Stimulated activated naive CD4-positive, alpha-beta T cell (primary cell): ENCODE measurements around the gene TRIB2.

Experiments
- DNase-seq, 6 experiments: peaks; one replicate each; lab custom pipeline; 2025; lab: John Stamatoyannopoulos, UW

TRIB2 gene

GRCh38 chr2:12742891-12743290 lies 26.2 kb downstream of the TRIB2 start:
- no peak for DNase-seq

DNA sequence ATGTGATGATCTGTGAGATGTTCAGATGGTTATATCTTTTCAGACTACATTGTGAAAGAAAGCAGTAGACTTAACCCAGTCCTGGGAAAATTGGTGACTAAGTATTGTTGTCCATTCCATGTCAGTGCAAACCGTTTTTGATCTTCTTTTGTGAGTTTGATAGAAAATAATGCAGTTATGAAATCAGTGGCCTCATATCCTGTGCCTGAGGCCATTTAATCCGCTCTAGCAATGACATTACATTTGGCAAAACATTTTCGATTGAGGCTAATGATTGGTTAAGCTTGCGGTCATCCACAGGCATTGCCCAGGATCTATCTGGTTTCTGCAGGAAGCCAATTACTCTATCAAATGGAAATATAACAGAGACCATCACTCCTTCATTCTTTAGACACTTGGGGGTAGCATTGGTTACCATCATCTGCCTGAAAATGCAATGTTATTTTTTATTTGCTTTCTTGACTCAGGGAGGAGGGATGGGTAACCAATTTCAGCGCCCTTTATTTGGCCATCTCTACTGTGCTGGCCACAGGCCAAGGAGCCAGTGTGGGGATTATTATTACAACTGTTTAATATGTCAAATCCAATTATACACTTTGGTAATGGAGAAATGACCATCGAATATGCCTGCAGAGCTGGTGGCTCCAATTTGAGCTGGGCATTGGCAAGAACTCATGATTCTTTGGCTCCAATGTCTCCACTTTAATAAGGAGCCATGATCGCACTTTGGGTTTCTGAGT lies 33.6 kb downstream of the TRIB2 start:
- DNase-seq: no peak

DNA sequence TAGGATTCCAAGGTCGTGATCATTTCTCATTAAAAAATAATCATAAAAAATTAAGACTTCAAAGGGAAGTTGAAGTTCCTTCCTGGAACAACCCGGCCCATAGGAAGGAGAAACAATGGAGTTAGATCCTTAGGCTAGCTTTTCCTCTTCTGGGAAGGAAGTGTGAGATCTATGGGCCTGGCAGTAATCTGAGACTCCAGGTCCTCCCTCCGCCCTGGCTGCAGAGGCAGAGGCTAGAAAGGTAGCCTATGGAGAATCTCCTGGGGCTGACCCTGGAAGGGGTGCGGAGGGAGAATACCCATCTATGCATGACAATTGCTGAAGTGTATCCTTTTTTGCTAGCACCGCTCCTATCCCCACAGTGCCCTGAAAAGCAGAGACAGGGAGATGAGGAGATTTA lies 37.9 kb downstream of the TRIB2 start:
- DNase-seq: no peak

- DNase-seq: no peak
These were observed 38.6 kb downstream of the TRIB2 start for GRCh38 chr2:12755384-12755783.

- DNase-seq: no peak
These were observed 42.5 kb downstream of the TRIB2 start for GRCh38 chr2:12759248-12759647.

DNA sequence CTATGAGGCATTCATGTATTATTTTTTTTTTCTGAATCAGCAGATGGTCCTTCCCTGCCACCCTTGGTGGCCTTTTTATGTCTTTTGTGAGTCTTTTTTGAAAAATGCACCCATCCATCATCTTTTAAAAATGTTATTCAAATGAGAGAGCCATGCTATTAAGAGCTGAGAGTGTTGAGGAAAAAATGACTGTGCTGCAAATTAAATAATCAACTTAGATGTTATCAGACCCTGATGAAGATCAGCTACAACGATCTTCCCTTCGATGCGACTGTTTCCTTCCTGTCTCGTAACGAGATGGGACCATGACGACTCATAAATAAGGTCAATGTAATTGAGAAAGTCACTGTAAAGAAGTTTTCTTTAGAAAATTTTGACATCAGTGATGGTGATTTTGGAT lies 44.4 kb downstream of the TRIB2 start:
- DNase-seq: no peak

GRCh38 chr2:12762337-12762736 lies 45.6 kb downstream of the TRIB2 start:
- no peak for DNase-seq

GRCh38 chr2:12762976-12763375 lies 46.2 kb downstream of the TRIB2 start:
- DNase-seq: no peak

GRCh38 chr2:12763486-12763885 lies 46.8 kb downstream of the TRIB2 start:
- DNase-seq: no peak

- DNase-seq: no peak
These were observed 47.5 kb downstream of the TRIB2 start for GRCh38 chr2:12764075-12764730.

GRCh38 chr2:12764849-12765605 lies 48.3 kb downstream of the TRIB2 start:
- DNase-seq: no peak

DNA sequence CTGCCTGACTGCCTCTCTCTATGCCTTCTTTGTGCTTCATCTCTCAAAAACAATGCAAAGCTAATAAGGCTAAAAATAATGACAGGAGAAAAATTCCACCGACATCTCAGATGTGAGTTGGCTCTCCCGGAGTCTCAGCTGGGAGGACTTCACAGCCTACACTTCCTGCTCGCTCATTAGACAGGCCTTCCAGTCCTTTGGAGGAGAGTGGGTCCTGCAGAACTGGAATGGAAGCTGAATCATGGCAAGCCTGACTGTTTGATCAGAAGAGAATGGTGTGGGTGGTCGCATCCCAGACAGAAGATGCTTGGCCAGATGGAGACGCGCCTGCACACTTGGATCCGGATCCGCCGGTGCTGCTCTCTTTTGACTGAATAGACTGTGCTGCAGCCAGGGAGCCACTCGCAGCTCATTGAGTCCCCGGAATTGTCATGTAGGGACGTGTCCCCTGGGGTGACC lies 49.7 kb downstream of the TRIB2 start:
- no peak for DNase-seq

- no peak for DNase-seq
These were observed 50.8 kb downstream of the TRIB2 start for GRCh38 chr2:12767541-12767940.

GRCh38 chr2:12767996-12768624 lies 51.4 kb downstream of the TRIB2 start:
- no peak for DNase-seq

DNA sequence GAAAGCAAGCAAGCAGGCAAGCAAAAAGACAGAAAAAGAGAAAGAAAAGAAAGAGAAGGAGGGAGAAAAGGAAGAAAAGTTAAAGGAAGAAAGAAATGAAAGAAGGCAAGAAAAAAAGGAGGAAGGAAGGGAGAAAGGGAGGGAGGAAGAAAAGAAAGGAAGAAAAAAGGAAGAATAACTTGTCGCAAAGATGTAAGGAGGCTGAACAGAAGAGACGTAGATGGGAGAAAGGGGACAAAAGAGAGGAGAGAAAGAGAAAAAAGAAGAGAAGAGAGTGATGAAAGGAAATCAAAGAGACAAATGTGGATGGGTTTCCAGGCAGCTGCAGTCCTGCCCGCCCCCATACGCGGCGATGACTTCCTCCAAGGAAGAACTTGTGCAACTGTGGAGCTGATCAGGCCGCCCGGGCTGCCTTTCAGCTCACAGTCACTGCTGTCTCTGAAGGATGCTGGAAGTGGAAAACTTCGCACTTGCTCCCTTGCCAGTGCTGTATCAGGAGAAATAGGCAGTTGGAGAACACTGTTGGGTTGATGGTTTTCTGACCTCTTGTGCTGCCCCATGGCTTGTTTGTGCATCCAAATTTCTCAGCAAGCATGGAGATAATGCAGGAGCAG lies 52.9 kb downstream of the TRIB2 start:
- DNase-seq: no peak

DNA sequence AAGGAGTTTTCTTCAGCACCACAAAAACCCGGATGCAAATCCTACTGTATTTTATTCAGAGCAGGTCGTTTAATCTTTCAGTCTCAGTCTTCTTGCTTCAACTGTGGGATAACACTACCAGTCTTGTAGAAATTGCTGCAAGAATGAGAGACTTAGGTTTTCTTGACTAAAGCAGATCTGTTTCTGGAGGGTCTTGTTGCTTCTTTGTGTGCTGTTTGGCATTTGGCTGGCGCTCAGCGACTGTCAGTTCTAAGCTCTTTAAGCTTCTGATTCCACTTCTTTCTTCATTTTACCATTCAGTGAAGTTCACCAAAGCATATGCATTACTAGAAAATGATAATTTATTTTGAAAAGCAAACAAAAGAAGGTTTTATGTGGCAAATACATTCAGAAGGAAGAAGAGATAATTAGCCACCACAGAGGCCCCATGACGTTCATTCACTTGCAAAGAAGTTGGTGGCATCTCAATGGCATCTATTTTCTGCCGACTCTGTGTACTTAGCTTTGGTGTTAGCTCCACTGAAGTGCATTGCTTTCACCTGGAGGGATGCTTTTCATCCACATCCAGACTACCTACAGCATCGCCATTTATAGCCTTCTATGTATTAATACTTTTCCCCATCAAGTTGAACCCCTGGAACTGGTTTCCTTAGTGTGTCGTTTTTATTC lies 53.7 kb downstream of the TRIB2 start:
- no peak for DNase-seq

DNA sequence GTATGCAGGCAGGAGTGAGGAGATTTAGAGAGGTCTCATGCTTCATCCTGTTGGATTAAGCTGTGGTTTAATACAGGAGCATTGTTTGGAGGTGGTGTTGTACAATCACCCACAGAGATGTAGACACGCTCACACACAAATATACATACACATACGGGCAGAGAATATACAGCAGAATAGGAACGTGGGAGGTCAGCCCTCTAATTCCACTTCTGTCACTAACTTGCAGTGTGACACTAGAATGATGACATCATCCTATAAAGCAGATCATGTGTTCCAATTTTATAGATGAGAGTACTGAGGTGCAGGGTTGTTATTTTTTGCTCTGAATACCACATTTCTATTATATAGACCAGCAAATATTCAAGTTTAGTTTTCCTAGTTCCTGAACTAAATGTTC lies 54.4 kb downstream of the TRIB2 start:
- DNase-seq: no peak

DNA sequence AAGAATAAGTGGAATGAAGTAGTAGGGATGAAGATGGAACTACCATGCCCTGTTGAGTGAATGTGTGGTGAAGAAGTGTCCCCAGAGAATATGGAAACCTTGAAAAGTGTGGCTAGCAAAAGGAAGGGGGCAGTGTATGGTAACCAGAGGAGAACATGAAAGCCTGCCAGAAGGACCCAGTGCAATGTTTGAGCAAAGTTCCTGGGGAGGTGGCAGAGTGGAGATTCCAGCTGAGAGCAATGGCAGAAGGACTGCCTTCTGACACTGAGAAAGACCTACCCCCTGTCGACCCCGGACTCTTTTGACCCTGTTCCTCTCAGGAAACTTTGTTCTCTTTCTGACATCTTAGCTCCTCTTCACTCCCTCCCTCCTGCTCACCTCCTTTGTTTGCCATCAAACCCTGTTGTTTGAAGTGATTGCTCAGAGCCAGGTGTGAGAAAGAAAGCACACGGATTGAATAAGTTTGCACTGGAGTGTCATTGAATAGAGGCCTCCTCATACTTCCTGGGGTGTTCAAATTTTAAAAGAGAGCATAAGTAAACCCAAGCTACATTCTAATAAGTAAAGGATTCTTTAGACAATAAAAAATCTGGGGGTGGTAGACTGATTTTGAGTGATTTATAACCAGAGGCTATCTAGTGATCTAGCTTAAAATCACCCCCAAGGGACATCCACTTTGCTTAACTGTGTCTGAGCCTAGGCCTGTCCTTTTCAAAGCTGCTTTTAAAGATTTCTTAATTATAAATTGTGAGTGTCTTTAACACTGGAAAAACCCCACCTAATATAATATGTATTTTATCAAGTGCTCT lies 57.1 kb downstream of the TRIB2 start:
- DNase-seq: no peak

DNA sequence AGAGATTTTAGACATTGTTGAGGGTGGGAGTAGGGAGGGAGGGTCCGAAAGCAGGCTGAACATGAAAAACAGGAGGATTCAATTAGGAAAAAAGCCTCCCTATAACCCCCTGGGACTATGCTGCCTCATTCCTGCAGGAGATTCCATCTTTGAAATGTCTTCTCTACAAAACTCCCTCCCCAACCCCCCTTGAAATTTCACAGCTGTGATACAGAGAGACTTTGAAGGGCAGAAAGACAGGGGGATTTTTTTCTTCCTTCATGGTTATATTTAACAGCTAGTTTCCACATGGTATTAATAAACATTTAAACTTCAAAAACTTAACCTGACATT lies 57.6 kb downstream of the TRIB2 start:
- no peak for DNase-seq

DNA sequence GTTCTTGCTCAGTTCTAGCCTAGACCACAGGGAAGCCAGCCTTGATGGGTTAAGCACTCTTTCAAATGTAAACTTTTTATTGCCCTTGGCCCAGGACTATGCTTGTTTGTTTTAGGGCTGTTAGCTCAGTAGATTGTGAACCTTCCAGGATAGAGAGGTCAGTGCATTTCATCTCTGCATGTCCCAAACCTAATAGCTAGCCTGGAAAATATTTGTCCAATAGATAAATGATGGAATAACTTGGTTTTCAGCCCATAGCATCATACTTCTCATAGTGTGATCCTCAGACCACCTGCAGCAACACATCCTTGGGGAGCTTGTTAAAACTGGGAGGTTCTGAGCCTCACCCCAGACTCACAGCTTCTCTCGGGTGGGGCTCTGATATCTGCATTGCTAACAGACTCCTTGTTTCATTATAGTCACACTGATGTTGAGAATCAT lies 59.8 kb downstream of the TRIB2 start:
- DNase-seq: no peak

DNA sequence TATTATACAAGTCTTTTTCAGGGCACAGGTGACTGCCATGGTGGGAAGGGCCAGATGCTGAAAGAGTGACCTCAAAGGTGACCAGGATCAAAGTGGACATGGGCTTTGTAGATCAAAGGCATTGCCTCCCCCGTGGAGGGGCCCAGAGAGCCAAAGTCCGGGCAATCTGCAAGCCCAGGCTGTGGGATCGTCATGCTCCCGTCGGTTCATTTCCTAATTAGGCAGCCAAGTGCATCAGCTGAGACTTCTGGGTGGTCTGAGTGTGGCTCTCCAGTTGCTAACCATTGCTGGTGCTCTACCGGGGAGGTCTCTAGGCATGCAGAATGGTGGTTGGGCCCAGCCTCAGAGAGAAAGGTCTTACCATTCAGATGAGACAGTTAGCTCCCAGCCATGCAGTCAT lies 61.6 kb downstream of the TRIB2 start:
- DNase-seq: no peak
